GM12878 (cell line): ENCODE results near the gene SLC13A2. TPM values are rescaled to one million over a fixed set of nuclear protein-coding genes. Genes with fewer than 3 reads are reported as not detected.

Source experiments
- ATAC-seq: fragments of 200-7000 bp; cut with Tn5 transposase; 3 replicates; pipeline ENCODE4 v1.9.1; 2020; ENCODE audit warnings: mild to moderate bottlenecking, moderate library complexity
- BruUV-seq: library from RNA; stranded (reverse); fragments of 400-500 nt; replicated peaks from 2 replicates; lab custom pipeline; 2021; lab: Mats Ljungman, UMichigan
- CTCF ChIA-PET: fragments of 300-600 bp; sonication (Branson Sonifier 250); formaldehyde crosslinking; extraction: SDS; loops from one replicate; lab custom pipeline; 2021; ENCODE audit warnings: inconsistent platforms; lab: Yijun Ruan, JAX
- POLR2A ChIA-PET: fragments of 350-600 bp; formaldehyde crosslinking; extraction: SDS; loops from one replicate; lab custom pipeline; 2021; ENCODE audit warnings: inconsistent platforms; lab: Charles Lee
- RAD21 ChIA-PET: fragments of 300-600 bp; sonication (Branson Sonifier 250); formaldehyde crosslinking; loops from one replicate; lab custom pipeline; 2023; ENCODE audit warnings: antibody characterized with exemption; ENCODE audit not compliant: unreplicated experiment; lab: Charles Lee
- SMC1A ChIA-PET: fragments of 300-600 bp; sonication (Branson Sonifier 250); formaldehyde crosslinking; loops from one replicate; lab custom pipeline; 2023; ENCODE audit not compliant: unreplicated experiment, uncharacterized antibody; lab: Charles Lee
- DNase-seq: peaks from one replicate; pipeline ENCODE4 v3.0.0-alpha.2; 2011; ENCODE audit warnings: low read depth, low spot score
- FAIRE-seq: peaks from 3 replicates; lab custom pipeline; 2011; peaks lifted over from hg19 to GRCh38; lab: Jason Lieb, UNC
- H2AFZ ChIP-seq: 2 replicates; pipeline ENCODE4 v1.6.0; 2011; ENCODE audit warnings: low read depth, low read length, control low read depth; ENCODE audit not compliant: control insufficient read depth
- H3K27ac ChIP-seq: 2 replicates; pipeline ENCODE4 v1.5.1; 2011; ENCODE audit warnings: control low read depth; ENCODE audit not compliant: control insufficient read depth, insufficient read depth
- H3K27me3 ChIP-seq, 2 experiments: replicated peaks in 1 of 2; 2 replicates each; pipeline versions ENCODE4 v1.6.0 to v1.6.1; 2011; ENCODE audit warnings: low read length in 1 of 2; ENCODE audit not compliant: control insufficient read depth in 2 of 2, insufficient read depth in 2 of 2
- H3K36me3 ChIP-seq, 2 experiments: 2 replicates each; pipeline ENCODE4 v1.5.1; 2011; ENCODE audit warnings: low read length in 1 of 2; ENCODE audit not compliant: control insufficient read depth in 2 of 2, insufficient read depth in 2 of 2
- H3K4me1 ChIP-seq: 2 replicates; pipeline ENCODE4 v1.6.1; 2011; ENCODE audit warnings: mild to moderate bottlenecking, low read length, moderate library complexity, mixed read lengths; ENCODE audit not compliant: control insufficient read depth, insufficient read depth
- H3K4me2 ChIP-seq: 2 replicates; pipeline ENCODE4 v1.6.0; 2011; ENCODE audit warnings: control low read depth; ENCODE audit not compliant: control insufficient read depth, insufficient read depth
- H3K4me3 ChIP-seq: fragments of 200-600 bp; sonication (generic); 2 replicates; pipeline ENCODE4 v1.5.1; 2016
- H3K79me2 ChIP-seq: 2 replicates; pipeline ENCODE4 v1.6.0; 2011; ENCODE audit warnings: low read length; ENCODE audit not compliant: control insufficient read depth, insufficient read depth
- H3K9ac ChIP-seq: 2 replicates; pipeline ENCODE4 v1.8.0; 2011; ENCODE audit warnings: low read length, control low read depth, mixed read lengths; ENCODE audit not compliant: control insufficient read depth, insufficient read depth
- H3K9me3 ChIP-seq: replicated peaks from 3 replicates; pipeline ENCODE4 v1.5.1; 2011; ENCODE audit warnings: mild to moderate bottlenecking, low read length; ENCODE audit not compliant: control insufficient read depth, insufficient read depth
- H4K20me1 ChIP-seq: 2 replicates; pipeline ENCODE4 v1.6.0; 2011; ENCODE audit not compliant: control insufficient read depth, insufficient read depth
- IKZF1 ChIP-seq: fragments of 450-650 bp; conservative IDR thresholded peaks from 2 replicates; pipeline ENCODE4 v1.6.1; 2017; ENCODE audit warnings: antibody characterized with exemption, mild to moderate bottlenecking
- IRF4 ChIP-seq: IDR thresholded peaks from 2 replicates; pipeline ENCODE4 v1.6.1; 2011; ENCODE audit warnings: low read depth, low read length
- LARP7 ChIP-seq: fragments of 450-650 bp; IDR thresholded peaks from 2 replicates; pipeline ENCODE4 v1.6.1; 2017; ENCODE audit warnings: mild to moderate bottlenecking
- NR2C2 ChIP-seq: IDR thresholded peaks from 2 replicates; pipeline ENCODE4 v1.6.1; 2011; ENCODE audit warnings: borderline replicate concordance, low read depth; ENCODE audit not compliant: control insufficient read depth, insufficient read length
- RAD21 ChIP-seq: IDR thresholded peaks from 2 replicates; pipeline ENCODE4 v1.6.1; 2011; ENCODE audit warnings: mild to moderate bottlenecking, low read depth, low read length, moderate library complexity; ENCODE audit not compliant: insufficient read depth
- RB1 ChIP-seq: fragments of 450-650 bp; formaldehyde crosslinking; IDR thresholded peaks from 2 replicates; pipeline ENCODE4 v1.6.1; 2017; ENCODE audit warnings: mild to moderate bottlenecking, borderline replicate concordance
- SIX5 ChIP-seq: IDR thresholded peaks from 2 replicates; pipeline ENCODE4 v1.6.1; 2011; ENCODE audit warnings: mild to moderate bottlenecking, low read depth, low read length, moderate library complexity; ENCODE audit not compliant: severe bottlenecking
- SMAD1 ChIP-seq: fragments of 450-650 bp; IDR thresholded peaks from 2 replicates; pipeline ENCODE4 v1.6.1; 2018; ENCODE audit warnings: mild to moderate bottlenecking, low read depth; ENCODE audit not compliant: partially characterized antibody
- TARDBP ChIP-seq: IDR thresholded peaks from 2 replicates; pipeline ENCODE4 v1.6.1; 2016; ENCODE audit warnings: borderline replicate concordance
- ZNF207 ChIP-seq: fragments of 450-650 bp; IDR thresholded peaks from 2 replicates; pipeline ENCODE4 v1.6.1; 2014; ENCODE audit warnings: antibody characterized with exemption, mild to moderate bottlenecking, borderline replicate concordance
- ZSCAN29 ChIP-seq: fragments of 450-650 bp; IDR thresholded peaks from 2 replicates; pipeline ENCODE4 v1.6.1; 2017; ENCODE audit warnings: mild to moderate bottlenecking, moderate library complexity
- WGBS: methylation state at CpG from one replicate; pipeline ENCODE4 v1.1.6; 2016; ENCODE audit warnings: low lambda C conversion rate; ENCODE audit not compliant: insufficient replicate concordance, insufficient coverage; ENCODE audit errors: missing lambda C conversion rate; 5-methylcytosine and 5-hydroxymethylcytosine counted together
- in situ Hi-C: fragments of 300-500 bp; cut with MboI; formaldehyde crosslinking; loops from 9 replicates; pipeline ENCODE4 v1.14.3; 2018; ENCODE audit warnings: mixed read lengths
- intact Hi-C: fragments of 100-400 bp; cut with micrococcal nuclease; formaldehyde crosslinking; loops from one replicate; pipeline ENCODE4 v1.14.2; 2022; ENCODE audit not compliant: unreplicated experiment
- polyA plus RNA-seq, 11 experiments: library from polyadenylated mRNA; depleted of rRNA in 4 of 11; unstranded in 6 of 11; stranded (reverse) in 5 of 11; fragments of >200 nt; fragmentation: Nextera tagmentation in 4 of 11; fragmentation: Illumina TruSeq in 1 of 11; extraction: Ambion mirVana in 4 of 11; extraction: Trizol in 1 of 11; gene quantifications; 1 replicate in 1 of 11; 2 replicates in 10 of 11; pipeline versions ENCODE4 v1.2.1 to v1.2.3, GENCODE V29; 2011 to 2016; ENCODE audit warnings: inconsistent platforms in 2 of 11, missing spikeins in 2 of 11, low read depth in 1 of 11
- total RNA-seq, 4 experiments: library from RNA; depleted of rRNA in 3 of 4; stranded (reverse); fragments of >200 nt in 3 of 4; fragmentation: Illumina TruSeq in 1 of 4; extraction: Trizol in 1 of 4; gene quantifications; 2 replicates each; pipeline versions ENCODE4 v1.2.1 to v1.2.3, GENCODE V29; 2013 to 2021
- TF ChIP-seq, protein P1 (sequence below): fragments of 450-650 bp; formaldehyde crosslinking; IDR thresholded peaks from 2 replicates; pipeline ENCODE4 v1.4.0; 2020; ENCODE audit warnings: mild to moderate bottlenecking, moderate library complexity
- TF ChIP-seq, protein P2 (sequence below): fragments of 450-650 bp; IDR thresholded peaks from 2 replicates; pipeline ENCODE4 v1.6.1; 2016; ENCODE audit warnings: mild to moderate bottlenecking

Gene SLC13A2
- total and polyA plus RNA-seq, 10 of the 15 experiments (the other 5 are each of a cell fraction or from before 2014, with no cell fraction given), result 0.03 to 0.13 (median 0.05) TPM; not detected in 6

GRCh38 chr17:28513476-28513875 lies 40.0 kb downstream of the SLC13A2 start:
- Histone ChIP-seq H4K20me1 (no peaks in the 10 kb centered on the region), H3K9ac (no peak overlapping the region), H3K4me3 (no peak overlapping the region), H3K36me3 (no peaks in the 10 kb centered on the region), H3K27me3 (no peaks in the 10 kb centered on the region), H3K79me2 (no peaks in the 10 kb centered on the region), H3K9me3 (peaks cover 1% of the 10 kb centered on the region; the same call in 1 of the 3 replicates), H2AFZ (no peak overlapping the region), H3K4me1 (peaks cover 5% of the 10 kb centered on the region), H3K27ac (no peak overlapping the region), H3K4me2 (no peak overlapping the region)
- TF ChIP-seq ZSCAN29, result no peak
- TF ChIP-seq SIX5, result no peak
- TF ChIP-seq NR2C2, result no peak
- ChIA-PET SMC1A (no interaction called here), POLR2A (interaction anchor here (0.5 kb wide), 1 partner anchor 84 kb away, joined by 4 read pairs; no protein-coding TSS in a partner anchor), CTCF (no interaction called here), RAD21 (no interaction called here)
- in situ Hi-C loops (no loop called here), intact Hi-C loops (no loop called here)
- no peak for FAIRE-seq
- no peak for ATAC-seq
- no peak for DNase-seq
- WGBS, result 63% methylated on average over 7 of the region's 7 CpGs
- BruUV-seq, result no TSS peak

- 56% methylated on average over 16 of the region's 16 CpGs for WGBS
- no peak overlapping the region for H3K9ac ChIP-seq
- ChIA-PET POLR2A (no interaction called here), SMC1A (no interaction called here), RAD21 (no interaction called here), CTCF (no interaction called here)
- BruUV-seq, result no TSS peak
- in situ Hi-C loops, result no loop called here
- H3K27me3 ChIP-seq, result no peaks in the 10 kb centered on the region
- no peaks in the 10 kb centered on the region for H3K36me3 ChIP-seq
- ATAC-seq (no peak), DNase-seq (no peak), FAIRE-seq (no peak)
- H3K79me2 ChIP-seq, result no peaks in the 10 kb centered on the region
- H2AFZ ChIP-seq, result no peak overlapping the region
- H3K9me3 ChIP-seq, result peaks cover 1% of the 10 kb centered on the region; the same call in 1 of the 3 replicates
- intact Hi-C loops, result no loop called here
- H3K4me3 ChIP-seq, result no peak overlapping the region
- no peaks in the 10 kb centered on the region for H4K20me1 ChIP-seq
- no peak overlapping the region for H3K27ac ChIP-seq
- no peak overlapping the region for H3K4me2 ChIP-seq
- H3K4me1 ChIP-seq, result peaks cover 9% of the 10 kb centered on the region
- TF ChIP-seq TARDBP, result no peak
- no peak for TF ChIP-seq IKZF1
- TF ChIP-seq RAD21, result no peak
- no peak for TF ChIP-seq ZNF207
- no peak for TF ChIP-seq IRF4
- TF ChIP-seq, protein P1, sequence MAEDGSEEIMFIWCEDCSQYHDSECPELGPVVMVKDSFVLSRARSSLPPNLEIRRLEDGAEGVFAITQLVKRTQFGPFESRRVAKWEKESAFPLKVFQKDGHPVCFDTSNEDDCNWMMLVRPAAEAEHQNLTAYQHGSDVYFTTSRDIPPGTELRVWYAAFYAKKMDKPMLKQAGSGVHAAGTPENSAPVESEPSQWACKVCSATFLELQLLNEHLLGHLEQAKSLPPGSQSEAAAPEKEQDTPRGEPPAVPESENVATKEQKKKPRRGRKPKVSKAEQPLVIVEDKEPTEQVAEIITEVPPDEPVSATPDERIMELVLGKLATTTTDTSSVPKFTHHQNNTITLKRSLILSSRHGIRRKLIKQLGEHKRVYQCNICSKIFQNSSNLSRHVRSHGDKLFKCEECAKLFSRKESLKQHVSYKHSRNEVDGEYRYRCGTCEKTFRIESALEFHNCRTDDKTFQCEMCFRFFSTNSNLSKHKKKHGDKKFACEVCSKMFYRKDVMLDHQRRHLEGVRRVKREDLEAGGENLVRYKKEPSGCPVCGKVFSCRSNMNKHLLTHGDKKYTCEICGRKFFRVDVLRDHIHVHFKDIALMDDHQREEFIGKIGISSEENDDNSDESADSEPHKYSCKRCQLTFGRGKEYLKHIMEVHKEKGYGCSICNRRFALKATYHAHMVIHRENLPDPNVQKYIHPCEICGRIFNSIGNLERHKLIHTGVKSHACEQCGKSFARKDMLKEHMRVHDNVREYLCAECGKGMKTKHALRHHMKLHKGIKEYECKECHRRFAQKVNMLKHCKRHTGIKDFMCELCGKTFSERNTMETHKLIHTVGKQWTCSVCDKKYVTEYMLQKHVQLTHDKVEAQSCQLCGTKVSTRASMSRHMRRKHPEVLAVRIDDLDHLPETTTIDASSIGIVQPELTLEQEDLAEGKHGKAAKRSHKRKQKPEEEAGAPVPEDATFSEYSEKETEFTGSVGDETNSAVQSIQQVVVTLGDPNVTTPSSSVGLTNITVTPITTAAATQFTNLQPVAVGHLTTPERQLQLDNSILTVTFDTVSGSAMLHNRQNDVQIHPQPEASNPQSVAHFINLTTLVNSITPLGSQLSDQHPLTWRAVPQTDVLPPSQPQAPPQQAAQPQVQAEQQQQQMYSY (CRISPR knock-in tag), result no peak
- TF ChIP-seq RB1, result no peak
- TF ChIP-seq, protein P2, sequence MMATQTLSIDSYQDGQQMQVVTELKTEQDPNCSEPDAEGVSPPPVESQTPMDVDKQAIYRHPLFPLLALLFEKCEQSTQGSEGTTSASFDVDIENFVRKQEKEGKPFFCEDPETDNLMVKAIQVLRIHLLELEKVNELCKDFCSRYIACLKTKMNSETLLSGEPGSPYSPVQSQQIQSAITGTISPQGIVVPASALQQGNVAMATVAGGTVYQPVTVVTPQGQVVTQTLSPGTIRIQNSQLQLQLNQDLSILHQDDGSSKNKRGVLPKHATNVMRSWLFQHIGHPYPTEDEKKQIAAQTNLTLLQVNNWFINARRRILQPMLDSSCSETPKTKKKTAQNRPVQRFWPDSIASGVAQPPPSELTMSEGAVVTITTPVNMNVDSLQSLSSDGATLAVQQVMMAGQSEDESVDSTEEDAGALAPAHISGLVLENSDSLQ, result no peak
- TF ChIP-seq LARP7, result no peak
- no peak for TF ChIP-seq SMAD1
Measured at GRCh38 chr17:28514561-28515002, 41.1 kb downstream of the SLC13A2 start.
